Urinary bladder (tissue), 4 donors: ENCODE measurements around the gene EMSY. TPM values are rescaled to one million over a fixed set of nuclear protein-coding genes. Genes with fewer than 3 reads are reported as not detected.

Source experiments
- DNase-seq: peaks from one replicate; pipeline ENCODE4 v3.0.0-alpha.2; 2015; ENCODE audit errors: extremely low spot score
- H3K27ac ChIP-seq: one replicate; pipeline ENCODE4 v1.5.1; 2013; ENCODE audit warnings: low read depth, mild to moderate bottlenecking, moderate library complexity
- H3K36me3 ChIP-seq: one replicate; pipeline ENCODE4 v1.6.1; 2013; ENCODE audit warnings: mild to moderate bottlenecking, moderate library complexity; ENCODE audit not compliant: insufficient read depth
- H3K4me1 ChIP-seq: one replicate; pipeline ENCODE4 v1.6.1; 2013; ENCODE audit warnings: mild to moderate bottlenecking, moderate library complexity; ENCODE audit not compliant: insufficient read depth
- H3K4me3 ChIP-seq: one replicate; pipeline ENCODE4 v1.5.1; 2013; ENCODE audit warnings: low read depth, low read length
- WGBS: extraction: QIAGEN DNeasy Blood & Tissue Kit; methylation state at CpG from one replicate; pipeline ENCODE4 v1.1.7; 2013; 5-methylcytosine and 5-hydroxymethylcytosine counted together
- polyA plus RNA-seq: library from polyadenylated mRNA; stranded (reverse); fragments of 200-250 nt; gene quantifications from one replicate; pipeline ENCODE4 v1.2.3, GENCODE V29; 2013
- total RNA-seq: library from RNA; depleted of rRNA; stranded (reverse); fragments of >200 nt; gene quantifications from one replicate; pipeline ENCODE4 v1.2.3, GENCODE V29; 2014
- donor health status: healthy with polysubstance abuse.
- donor health status: healthy.

EMSY gene
- total and polyA plus RNA-seq, 2 donors, result 13.3 to 45.4 TPM

- no peak for DNase-seq
- Histone ChIP-seq H3K4me3 (no peak overlapping the region), H3K4me1 (no peaks in the 10 kb centered on the region), H3K36me3 (no peaks in the 10 kb centered on the region), H3K27ac (no peak overlapping the region)
These were observed 21.8 kb downstream of the EMSY start for GRCh38 chr11:76466666-76467065.

DNA sequence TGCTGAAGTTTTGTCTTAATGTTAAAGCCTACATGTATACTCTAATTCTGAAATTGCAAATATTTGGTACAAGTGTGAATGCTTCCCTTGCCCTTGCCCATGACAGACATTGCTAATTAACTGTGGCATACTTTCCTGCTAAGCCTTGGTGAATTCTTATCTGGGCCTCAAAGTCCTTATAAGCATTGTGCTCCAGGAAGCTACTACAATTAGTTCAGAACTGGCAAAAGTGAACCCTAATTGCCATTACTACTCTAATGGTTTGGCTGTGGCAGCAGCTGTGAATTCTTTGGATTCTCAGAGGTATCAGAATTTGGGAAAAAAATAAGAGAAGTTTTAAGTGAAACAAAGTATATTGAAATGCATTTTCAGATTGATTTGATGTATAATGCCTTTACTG, 24.3 kb downstream of the EMSY start:
- Histone ChIP-seq H3K4me3 (no peak overlapping the region), H3K36me3 (peaks cover 4% of the 10 kb centered on the region), H3K4me1 (no peaks in the 10 kb centered on the region), H3K27ac (no peak overlapping the region)
- no peak for DNase-seq

GRCh38 chr11:76471382-76471781, 26.6 kb downstream of the EMSY start:
- Histone ChIP-seq H3K4me3 (no peak overlapping the region), H3K27ac (no peak overlapping the region), H3K4me1 (no peaks in the 10 kb centered on the region), H3K36me3 (peaks cover 6% of the 10 kb centered on the region)
- no peak for DNase-seq

- 96% methylated on average over 3 of the region's 3 CpGs for WGBS
- DNase-seq, result no peak
- no peak overlapping the region for H3K27ac ChIP-seq
- no peak overlapping the region for H3K4me3 ChIP-seq
- H3K36me3 ChIP-seq, result peaks cover 5% of the 10 kb centered on the region
- no peaks in the 10 kb centered on the region for H3K4me1 ChIP-seq
These were observed 35.4 kb downstream of the EMSY start for GRCh38 chr11:76480241-76480640.

GRCh38 chr11:76491644-76492043, 46.8 kb downstream of the EMSY start:
- Histone ChIP-seq H3K27ac (no peak overlapping the region), H3K4me3 (no peak overlapping the region), H3K36me3 (no peaks in the 10 kb centered on the region), H3K4me1 (no peaks in the 10 kb centered on the region)
- 88% methylated on average over 5 of the region's 5 CpGs for WGBS
- no peak for DNase-seq

DNA sequence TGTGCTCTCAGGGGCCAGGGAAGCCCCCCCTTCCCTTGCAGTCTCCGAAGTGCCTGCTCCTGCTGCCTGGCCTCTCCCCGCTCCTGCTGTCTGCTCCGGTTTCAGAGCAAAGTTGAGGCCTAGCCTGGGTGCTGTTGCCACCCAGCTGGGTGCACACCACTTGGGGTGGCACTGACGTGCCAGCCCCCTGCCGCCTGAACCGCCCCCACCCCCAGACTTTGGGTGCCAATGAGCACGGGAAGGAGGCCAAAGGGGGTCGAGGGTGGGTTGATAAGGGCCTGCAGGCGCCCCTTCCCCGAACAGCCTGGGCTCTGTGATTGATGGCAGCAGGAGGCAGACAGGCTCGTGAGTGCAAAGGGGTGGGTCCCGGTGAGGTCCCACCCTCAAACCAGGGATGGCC, 48.2 kb downstream of the EMSY start:
- no peak overlapping the region for H3K4me3 ChIP-seq
- 90% methylated on average over 12 of the region's 12 CpGs for WGBS
- DNase-seq, result no peak
- no peak overlapping the region for H3K27ac ChIP-seq
- H3K36me3 ChIP-seq, result no peaks in the 10 kb centered on the region
- no peaks in the 10 kb centered on the region for H3K4me1 ChIP-seq

- Histone ChIP-seq H3K4me3 (no peak overlapping the region), H3K4me1 (no peaks in the 10 kb centered on the region), H3K27ac (no peak overlapping the region), H3K36me3 (no peaks in the 10 kb centered on the region)
- no peak for DNase-seq
- WGBS, result 92% methylated on average over 25 of the region's 25 CpGs
These were observed 49.1 kb downstream of the EMSY start for GRCh38 chr11:76493626-76494539.

- 97% methylated on average over 3 of the region's 3 CpGs for WGBS
- Histone ChIP-seq H3K36me3 (no peaks in the 10 kb centered on the region), H3K27ac (no peak overlapping the region), H3K4me3 (no peak overlapping the region), H3K4me1 (no peaks in the 10 kb centered on the region)
- no peak for DNase-seq
These were observed 50.2 kb downstream of the EMSY start for GRCh38 chr11:76495019-76495418.

DNA sequence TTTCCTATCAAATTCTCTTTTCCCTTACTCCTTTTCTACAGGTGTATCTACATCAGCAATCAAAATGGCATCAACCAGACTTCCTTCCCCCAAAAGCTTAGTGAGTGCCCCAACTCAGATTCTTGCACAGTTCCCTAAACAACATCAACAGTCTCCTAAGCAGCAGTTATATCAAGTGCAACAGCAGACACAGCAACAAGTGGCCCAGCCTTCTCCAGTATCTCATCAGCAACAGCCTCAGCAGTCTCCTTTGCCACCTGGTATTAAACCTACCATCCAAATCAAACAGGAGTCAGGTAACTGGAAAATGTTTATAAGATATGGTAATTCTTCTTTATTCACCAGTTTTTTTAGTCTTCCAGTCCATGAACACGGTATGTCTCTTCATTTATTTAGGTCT, 51.4 kb downstream of the EMSY start:
- Histone ChIP-seq H3K36me3 (no peaks in the 10 kb centered on the region), H3K4me1 (no peaks in the 10 kb centered on the region)
- 98% methylated on average over 1 of the region's 1 CpG for WGBS

GRCh38 chr11:76501526-76502202, 56.8 kb downstream of the EMSY start:
- 96% methylated on average over 5 of the region's 5 CpGs for WGBS

More for the DNA sequence above, 51.4 kb downstream of the EMSY start:
- H3K4me3 ChIP-seq, result no peak overlapping the region
- DNase-seq, result no peak
- no peak overlapping the region for H3K27ac ChIP-seq

GRCh38 chr11:76506833-76507232, 62.0 kb downstream of the EMSY start:
- Histone ChIP-seq H3K4me3 (no peak overlapping the region), H3K36me3 (no peaks in the 10 kb centered on the region), H3K27ac (no peak overlapping the region), H3K4me1 (no peaks in the 10 kb centered on the region)
- WGBS, result 89% methylated on average over 2 of the region's 2 CpGs
- no peak for DNase-seq

More at GRCh38 chr11:76501526-76502202, 56.8 kb downstream of the EMSY start:
- no peak for DNase-seq
- Histone ChIP-seq H3K4me1 (no peaks in the 10 kb centered on the region), H3K27ac (no peak overlapping the region), H3K36me3 (no peaks in the 10 kb centered on the region), H3K4me3 (no peak overlapping the region)

DNA sequence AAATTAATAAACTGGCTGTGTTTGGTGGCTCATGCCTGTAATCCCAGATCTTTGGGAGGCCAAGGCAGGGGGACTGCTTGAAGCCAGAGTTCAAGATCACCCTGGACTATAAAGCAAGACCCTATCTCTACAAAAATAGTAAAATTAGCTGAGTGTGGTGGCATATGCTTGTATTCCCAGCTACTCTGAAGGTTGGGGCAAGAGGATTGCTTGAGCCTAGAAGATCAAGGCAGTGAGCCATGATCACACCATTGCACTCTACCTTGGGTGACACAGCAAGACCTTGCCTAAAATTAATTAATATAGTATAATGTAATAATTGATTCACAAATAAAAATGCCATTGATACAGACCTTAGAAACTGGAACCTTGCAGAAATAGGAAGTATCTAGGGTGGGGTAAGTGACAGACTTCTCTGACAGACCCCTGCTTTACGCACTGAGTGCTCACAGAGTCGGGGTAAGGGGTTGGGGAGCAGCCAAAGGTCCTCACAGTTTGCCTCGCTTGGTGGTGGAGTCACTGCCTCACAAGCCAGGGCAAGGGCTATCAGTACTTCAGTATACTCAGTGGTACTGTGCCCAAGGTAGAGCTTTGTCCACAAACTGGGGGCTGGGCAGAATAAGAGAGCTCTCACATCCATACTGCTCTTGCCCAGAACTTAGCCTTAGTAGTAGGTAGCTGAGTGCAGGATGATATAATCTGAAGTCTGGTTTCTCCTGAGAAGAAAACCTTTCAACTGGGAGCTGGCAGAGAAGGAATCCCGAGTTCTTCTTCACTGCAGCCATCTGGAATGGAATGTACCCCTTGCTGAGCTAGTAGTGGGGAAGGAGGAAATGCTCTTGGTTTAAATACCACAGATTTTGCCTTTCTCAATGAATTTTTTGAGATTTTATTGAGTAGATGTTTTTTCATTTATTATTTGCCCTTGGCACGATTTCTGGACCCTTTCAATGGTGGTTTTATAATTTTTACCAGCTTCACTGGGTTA, 65.5 kb downstream of the EMSY start:
- 90% methylated on average over 5 of the region's 5 CpGs for WGBS
- Histone ChIP-seq H3K36me3 (no peaks in the 10 kb centered on the region), H3K27ac (no peak overlapping the region), H3K4me1 (no peaks in the 10 kb centered on the region), H3K4me3 (no peak overlapping the region)
- DNase-seq, result no peak

GRCh38 chr11:76512851-76513653, 68.2 kb downstream of the EMSY start:
- Histone ChIP-seq H3K4me1 (no peaks in the 10 kb centered on the region), H3K36me3 (no peaks in the 10 kb centered on the region), H3K4me3 (no peak overlapping the region), H3K27ac (peak overlapping the region; percentile 23)
- WGBS, result 37% methylated on average over 1 of the region's 1 CpG
- no peak for DNase-seq
